Endothelial cell of umbilical vein (primary cell): ENCODE measurements around the gene NUDT5. TPM values are rescaled to one million over a fixed set of nuclear protein-coding genes. Genes with fewer than 3 reads are reported as not detected.

Experiments
- BruUV-seq: library from RNA; stranded (reverse); fragments of 400-500 nt; replicated peaks from 2 replicates; lab custom pipeline; 2021; lab: Mats Ljungman, UMichigan
- CTCF ChIA-PET: fragments of 300-600, 350-600 bp; sonication (Branson Sonifier 250); formaldehyde crosslinking; loops from one replicate; lab custom pipeline; 2021; ENCODE audit warnings: antibody characterized with exemption, inconsistent platforms; lab: Charles Lee
- POLR2A ChIA-PET: fragments of 300-600, 350-600 bp; sonication (Branson Sonifier 250); formaldehyde crosslinking; loops from one replicate; lab custom pipeline; 2021; ENCODE audit warnings: antibody characterized with exemption, inconsistent platforms; lab: Charles Lee
- DNase-seq: peaks from one replicate; pipeline ENCODE4 v3.0.0-alpha.2; 2011; ENCODE audit warnings: low read depth, low spot score
- FAIRE-seq: peaks from 2 replicates; lab custom pipeline; 2011; peaks lifted over from hg19 to GRCh38; lab: Jason Lieb, UNC
- H2AFZ ChIP-seq: 2 replicates; pipeline ENCODE4 v1.6.0; 2012; ENCODE audit warnings: low read depth, low read length, control low read depth, inconsistent platforms
- H3K27ac ChIP-seq: 2 replicates; pipeline ENCODE4 v1.5.1; 2011; ENCODE audit warnings: low read depth, mild to moderate bottlenecking, control low read depth, low read length, moderate library complexity; ENCODE audit not compliant: insufficient read depth
- H3K27me3 ChIP-seq, 2 experiments: 2 replicates each; pipeline versions ENCODE4 v1.6.0 to v1.6.1; 2011; ENCODE audit warnings: low read length in 2 of 2, mixed read lengths in 1 of 2; ENCODE audit not compliant: control insufficient read depth in 2 of 2, insufficient read depth in 2 of 2
- H3K36me3 ChIP-seq, 2 experiments: 2 replicates in 1 of 2; 3 replicates in 1 of 2; pipeline ENCODE4 v1.5.1; 2011; ENCODE audit warnings: low read length in 2 of 2, mild to moderate bottlenecking in 1 of 2, moderate library complexity in 1 of 2; ENCODE audit not compliant: control insufficient read depth in 2 of 2, insufficient read depth in 2 of 2; ENCODE audit errors: extremely low read depth in 1 of 2
- H3K4me1 ChIP-seq: 3 replicates; pipeline ENCODE4 v1.5.1; 2011; ENCODE audit warnings: mild to moderate bottlenecking, low read length; ENCODE audit not compliant: control insufficient read depth, insufficient read depth; ENCODE audit errors: extremely low read depth
- H3K4me2 ChIP-seq: 2 replicates; pipeline ENCODE4 v1.6.1; 2011; ENCODE audit warnings: low read length, control low read depth, mixed read lengths; ENCODE audit not compliant: insufficient read depth
- H3K4me3 ChIP-seq, 3 experiments: fragments of 200-600 bp in 1 of 3; sonication (generic), shearing (Covaris generic) in 1 of 3; replicated peaks in 1 of 3; 2 replicates each; pipeline ENCODE4 v1.5.1; 2011 to 2016; ENCODE audit warnings: control low read depth in 3 of 3, low read length in 3 of 3, mild to moderate bottlenecking in 2 of 3, inconsistent platforms in 1 of 3, low read depth in 1 of 3, moderate library complexity in 1 of 3; ENCODE audit not compliant: insufficient read depth in 1 of 3
- H3K79me2 ChIP-seq: 2 replicates; pipeline ENCODE4 v1.6.0; 2012; ENCODE audit warnings: low read length, inconsistent platforms; ENCODE audit not compliant: control insufficient read depth, insufficient read depth
- H3K9ac ChIP-seq: replicated peaks from 2 replicates; pipeline ENCODE3; 2011; ENCODE audit warnings: low read length, control low read depth; ENCODE audit not compliant: insufficient read depth; ENCODE audit errors: extremely low read depth
- H3K9me1 ChIP-seq: replicated peaks from 3 replicates; pipeline ENCODE4 v1.6.0; 2011; ENCODE audit warnings: mild to moderate bottlenecking, low read length; ENCODE audit not compliant: control insufficient read depth, insufficient read depth; ENCODE audit errors: extremely low read depth
- H3K9me3 ChIP-seq: replicated peaks from 2 replicates; pipeline ENCODE4 v1.5.1; 2012; ENCODE audit warnings: low read length, inconsistent platforms; ENCODE audit not compliant: control insufficient read depth, insufficient read depth
- H4K20me1 ChIP-seq: replicated peaks from 2 replicates; pipeline ENCODE3; 2011; ENCODE audit warnings: mild to moderate bottlenecking, low read length; ENCODE audit not compliant: control insufficient read depth, insufficient read depth; ENCODE audit errors: extremely low read depth
- EZH2 ChIP-seq: IDR thresholded peaks from 2 replicates; pipeline ENCODE4 v1.6.1; 2012; ENCODE audit warnings: borderline replicate concordance, low read depth, mild to moderate bottlenecking, moderate library complexity, low read length, inconsistent platforms; ENCODE audit not compliant: severe bottlenecking
- FOS ChIP-seq: IDR thresholded peaks from 2 replicates; pipeline ENCODE4 v1.6.1; 2011; ENCODE audit warnings: mild to moderate bottlenecking, low read length, moderate library complexity, borderline replicate concordance; ENCODE audit not compliant: insufficient read depth
- GATA2 ChIP-seq: IDR thresholded peaks from 2 replicates; pipeline ENCODE4 v1.7.0; 2011; ENCODE audit warnings: low read depth, mild to moderate bottlenecking, moderate library complexity, mixed read lengths, low read length; ENCODE audit not compliant: insufficient read length, insufficient read depth
- JUN ChIP-seq: IDR thresholded peaks from 2 replicates; pipeline ENCODE4 v1.6.1; 2011; ENCODE audit warnings: borderline replicate concordance, low read depth; ENCODE audit not compliant: insufficient read length, insufficient read depth
- MYC ChIP-seq: IDR thresholded peaks from one replicate; pipeline ENCODE4 v1.6.1; 2011; ENCODE audit warnings: mild to moderate bottlenecking, low read depth, low read length
- POLR2A ChIP-seq: IDR thresholded peaks from 2 replicates; pipeline ENCODE4 v1.6.1; 2012; ENCODE audit warnings: low read depth, mild to moderate bottlenecking, control low read depth, low read length
- POLR2AphosphoS5 ChIP-seq: IDR thresholded peaks from 2 replicates; pipeline ENCODE4 v1.6.1; 2012; ENCODE audit warnings: low read depth, mild to moderate bottlenecking, control low read depth, low read length, moderate library complexity; ENCODE audit not compliant: insufficient read depth
- dilution Hi-C: fragments of 300-500 bp; cut with MboI; formaldehyde crosslinking; loops from one replicate; pipeline ENCODE4 v1.15.0; 2019; ENCODE audit warnings: low sequenced_read_pairs; ENCODE audit not compliant: extremely low pct_ligation_motif_present
- intact Hi-C: fragments of 100-400 bp; cut with micrococcal nuclease; formaldehyde crosslinking; loops from one replicate; pipeline ENCODE4 v1.10.0; 2022
- polyA plus RNA-seq, 4 experiments: library from polyadenylated mRNA; depleted of rRNA in 3 of 4; stranded (reverse) in 3 of 4; unstranded in 1 of 4; fragments of >200 nt; gene quantifications; 2 replicates each; pipeline versions ENCODE4 v1.2.1 to v1.2.3, GENCODE V29; 2011 to 2012; ENCODE audit warnings: missing spikeins in 1 of 4
- total RNA-seq: library from RNA; stranded (reverse); gene quantifications from 2 replicates; pipeline ENCODE4 v1.2.3, GENCODE V29; 2021
- TF ChIP-seq, protein P1 (sequence below): IDR thresholded peaks from 2 replicates; pipeline ENCODE4 v1.6.1; 2011; ENCODE audit not compliant: insufficient read depth, insufficient read length
- TF ChIP-seq, protein P2 (sequence below), 2 donors: IDR thresholded peaks; 1 replicate in 1 of 2; 2 replicates in 1 of 2; pipeline ENCODE4 v1.5.1; 2011; ENCODE audit warnings: low read length in 2 of 2, mild to moderate bottlenecking in 2 of 2, moderate library complexity in 2 of 2, control low read depth in 1 of 2, inconsistent platforms in 1 of 2, low read depth in 1 of 2; ENCODE audit not compliant: insufficient read depth in 1 of 2; ENCODE audit errors: extremely low read depth in 1 of 2

NUDT5 gene
- total and polyA plus RNA-seq, 2 donors (not counting 3 experiments of a cell fraction or from before 2014, with no cell fraction given) = 81.8 to 87.8 TPM

DNA sequence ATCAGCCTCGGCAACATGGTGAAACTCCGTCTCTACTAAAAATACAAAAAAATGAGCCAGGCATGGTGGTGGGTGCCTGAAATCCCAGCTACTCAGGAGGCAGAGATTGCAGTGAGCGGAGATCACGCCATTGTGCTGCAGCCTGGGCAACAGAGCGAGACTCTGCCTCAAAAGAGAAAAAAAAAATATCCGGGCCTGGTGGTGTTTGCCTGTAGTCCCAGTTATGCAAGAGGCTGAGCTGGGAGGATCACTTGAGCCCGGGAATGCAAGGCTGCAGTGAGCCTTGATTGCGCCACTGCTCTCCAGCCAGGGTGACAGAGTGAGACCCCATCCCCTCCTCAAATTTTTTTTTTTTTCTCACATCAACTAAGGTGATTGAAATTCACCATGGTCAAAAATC lies 43.1 kb upstream of the NUDT5 start:
- TF ChIP-seq MYC (no peak), FOS (no peak), GATA2 (no peak), JUN (no peak), POLR2A (no peak), POLR2AphosphoS5 (no peak), EZH2 (no peak)
- TF ChIP-seq, protein P1, sequence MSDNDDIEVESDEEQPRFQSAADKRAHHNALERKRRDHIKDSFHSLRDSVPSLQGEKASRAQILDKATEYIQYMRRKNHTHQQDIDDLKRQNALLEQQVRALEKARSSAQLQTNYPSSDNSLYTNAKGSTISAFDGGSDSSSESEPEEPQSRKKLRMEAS = no peak
- TF ChIP-seq, protein P2, sequence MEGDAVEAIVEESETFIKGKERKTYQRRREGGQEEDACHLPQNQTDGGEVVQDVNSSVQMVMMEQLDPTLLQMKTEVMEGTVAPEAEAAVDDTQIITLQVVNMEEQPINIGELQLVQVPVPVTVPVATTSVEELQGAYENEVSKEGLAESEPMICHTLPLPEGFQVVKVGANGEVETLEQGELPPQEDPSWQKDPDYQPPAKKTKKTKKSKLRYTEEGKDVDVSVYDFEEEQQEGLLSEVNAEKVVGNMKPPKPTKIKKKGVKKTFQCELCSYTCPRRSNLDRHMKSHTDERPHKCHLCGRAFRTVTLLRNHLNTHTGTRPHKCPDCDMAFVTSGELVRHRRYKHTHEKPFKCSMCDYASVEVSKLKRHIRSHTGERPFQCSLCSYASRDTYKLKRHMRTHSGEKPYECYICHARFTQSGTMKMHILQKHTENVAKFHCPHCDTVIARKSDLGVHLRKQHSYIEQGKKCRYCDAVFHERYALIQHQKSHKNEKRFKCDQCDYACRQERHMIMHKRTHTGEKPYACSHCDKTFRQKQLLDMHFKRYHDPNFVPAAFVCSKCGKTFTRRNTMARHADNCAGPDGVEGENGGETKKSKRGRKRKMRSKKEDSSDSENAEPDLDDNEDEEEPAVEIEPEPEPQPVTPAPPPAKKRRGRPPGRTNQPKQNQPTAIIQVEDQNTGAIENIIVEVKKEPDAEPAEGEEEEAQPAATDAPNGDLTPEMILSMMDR (IDR thresholded peaks at IDR 0.05; ENCODE audit: extremely low read depth in 1 of 2, insufficient read depth in 1 of 2, low read depth in 1 of 2, low read length in 2 of 2) = no peak
- H3K4me3 ChIP-seq = no peak overlapping the region
- H3K36me3 ChIP-seq = peaks cover 6 to 18% of the 10 kb centered on the region in 2 experiments
- no peak overlapping the region for H3K4me2 ChIP-seq
- no peak overlapping the region for H3K27ac ChIP-seq
- H3K27me3 ChIP-seq = no peaks in the 10 kb centered on the region
- intact Hi-C loops = no loop called here
- FAIRE-seq = no peak
- peaks cover 6% of the 10 kb centered on the region for H3K4me1 ChIP-seq
- POLR2A ChIA-PET = no interaction called here
- peaks cover 2% of the 10 kb centered on the region for H3K79me2 ChIP-seq
- no peaks in the 10 kb centered on the region for H4K20me1 ChIP-seq
- H3K9me1 ChIP-seq = no peaks in the 10 kb centered on the region
- no peak overlapping the region for H3K9ac ChIP-seq
- H2AFZ ChIP-seq = no peak overlapping the region
- no peaks in the 10 kb centered on the region for H3K9me3 ChIP-seq
- CTCF ChIA-PET = interaction anchor here (0.6 kb wide), 1 partner anchor 110 kb away, joined by 3 read pairs; no protein-coding TSS in a partner anchor
- dilution Hi-C loops = no loop called here
- BruUV-seq = no TSS peak
- DNase-seq = no peak
